Measurements from ENCODE around the gene ORC2.
A peak's percentile ranks its signal among the peaks of the same experiment; 100 is the strongest.
"Not testable (repeated sequence)": the region's sequence is repeated elsewhere in the genome, so short reads cannot be mapped to it uniquely, and the experiment has no call there.

The ORC2 gene

GRCh38 chr2:200930947-200931626 lies 32.4 kb downstream of the ORC2 start:
- peak; percentile 53 for DNase-seq

GRCh38 chr2:200929334-200930249 lies 33.9 kb downstream of the ORC2 start:
- no peak for DNase-seq

- no peak for DNase-seq
These were observed 41.0 kb downstream of the ORC2 start for GRCh38 chr2:200922439-200922838.

GRCh38 chr2:200913654-200914053 lies 49.8 kb downstream of the ORC2 start:
- DNase-seq, result no peak

- DNase-seq, result no peak
These were observed 53.5 kb downstream of the ORC2 start for GRCh38 chr2:200909958-200910357.

GRCh38 chr2:200905618-200906296 lies 57.7 kb downstream of the ORC2 start:
- peak; percentile 87 for DNase-seq

GRCh38 chr2:200901459-200902072 lies 61.9 kb downstream of the ORC2 start:
- peak; percentile 97 for DNase-seq

- DNase-seq, result no peak
These were observed 64.0 kb downstream of the ORC2 start for GRCh38 chr2:200899482-200899881.

GRCh38 chr2:200888704-200889625 lies 74.5 kb downstream of the ORC2 start, which contains the start of the genes NIF3L1 and PPIL3:
Gene NIF3L1 (plus strand): TSS chr2:200889371. CDS start chr2:200891944, 2,573 bp downstream.
Gene PPIL3 (minus strand): TSS chr2:200889077. CDS start chr2:200887615, 1,462 bp downstream.
- DNase-seq, result peak; percentile 99

GRCh38 chr2:200881715-200882249 lies 81.7 kb downstream of the ORC2 start:
- DNase-seq, result not testable (repeated sequence)

- DNase-seq, result no peak
These were observed 85.1 kb downstream of the ORC2 start for GRCh38 chr2:200878289-200878880.

GRCh38 chr2:200877443-200877842 lies 86.0 kb downstream of the ORC2 start:
- DNase-seq, result peak; percentile 50

- no peak for DNase-seq
These were observed 89.9 kb downstream of the ORC2 start for GRCh38 chr2:200873560-200873959.

GRCh38 chr2:200871151-200871550 lies 92.3 kb downstream of the ORC2 start:
- peak; percentile 37 for DNase-seq

GRCh38 chr2:200869014-200869413 lies 94.4 kb downstream of the ORC2 start:
- DNase-seq, result peak; percentile 49

GRCh38 chr2:200864176-200865034 lies 99.1 kb downstream of the ORC2 start, which contains the start of gene CLK1:
Gene CLK1 (minus strand): TSS chr2:200864658. CDS start chr2:200861862, 2,796 bp downstream.
- DNase-seq, result peak; percentile 95

GRCh38 chr2:200863782-200864175 lies 99.7 kb downstream of the ORC2 start:
- no peak for DNase-seq

GRCh38 chr2:200862532-200863000 lies 100.9 kb downstream of the ORC2 start:
- DNase-seq, result peak; percentile 76

GRCh38 chr2:200861617-200862155 lies 101.8 kb downstream of the ORC2 start:
- DNase-seq, result no peak
